K562 (cell line): Measurements from ENCODE around the gene SPEM3. TPM values are rescaled to one million over a fixed set of nuclear protein-coding genes. Genes with fewer than 3 reads are reported as not detected.

Experiments
- CREM ChIP-seq: IDR thresholded peaks from 2 replicates; pipeline ENCODE4 v1.6.1; 2014; ENCODE audit warnings: antibody characterized with exemption, low read depth
- HMGN3 ChIP-seq: IDR thresholded peaks from 2 replicates; pipeline ENCODE4 v1.6.1; 2011; ENCODE audit warnings: borderline replicate concordance, low read depth, mild to moderate bottlenecking, mixed read lengths, low read length; ENCODE audit not compliant: insufficient read length; ENCODE audit errors: extremely low read depth
- MTF1 ChIP-seq: fragments of 250-450 bp; sonication (Bioruptor Pico); IDR thresholded peaks from 2 replicates; pipeline ENCODE4 v1.9.0; 2021; ENCODE audit warnings: moderate library complexity, mild to moderate bottlenecking, inconsistent platforms, borderline replicate concordance
- NBN ChIP-seq: fragments of 450-650 bp; IDR thresholded peaks from 2 replicates; pipeline ENCODE4 v1.6.1; 2016; ENCODE audit warnings: low read depth, mild to moderate bottlenecking
- POLR2A ChIP-seq: fragments of 450-650 bp; conservative IDR thresholded peaks from 2 replicates; pipeline ENCODE4 v1.6.1; 2016
- REST ChIP-seq, 2 experiments: fragments of 450-650 bp; formaldehyde crosslinking in 1 of 2; IDR thresholded peaks; 2 replicates each; pipeline versions ENCODE4 v1.4.0 to v1.6.1; 2014 to 2020; ENCODE audit warnings: mild to moderate bottlenecking in 2 of 2, borderline replicate concordance in 1 of 2, low read depth in 1 of 2
- SIN3B ChIP-seq: fragments of 450-650 bp; IDR thresholded peaks from 2 replicates; pipeline ENCODE4 v1.6.1; 2017; ENCODE audit warnings: low read depth, mild to moderate bottlenecking, moderate library complexity
- SMARCB1 ChIP-seq: IDR thresholded peaks from 2 replicates; pipeline ENCODE4 v1.6.1; 2011; ENCODE audit warnings: improper control_type of control experiment, low read depth; ENCODE audit not compliant: insufficient read length
- ZFX ChIP-seq: sonication (generic); formaldehyde crosslinking; IDR thresholded peaks from 2 replicates; pipeline ENCODE4 v1.8.0; 2022; ENCODE audit warnings: mild to moderate bottlenecking, missing genetic modification reagents, moderate library complexity
- polyA plus RNA-seq, 8 experiments: library from polyadenylated mRNA; depleted of rRNA in 4 of 8; stranded (reverse) in 5 of 8; unstranded in 3 of 8; fragments of >200 nt; fragmentation: Nextera tagmentation in 2 of 8; fragmentation: Illumina TruSeq in 1 of 8; extraction: Ambion mirVana in 2 of 8; extraction: Trizol in 1 of 8; gene quantifications; 2 replicates each; pipeline versions ENCODE4 v1.2.1 to v1.2.3, GENCODE V29; 2011 to 2014; ENCODE audit warnings: inconsistent platforms in 1 of 8, missing spikeins in 1 of 8
- total RNA-seq, 7 experiments: library from RNA; depleted of rRNA in 6 of 7; stranded (reverse); fragments of >200 nt in 6 of 7; fragmentation: Illumina TruSeq in 2 of 7; extraction: Trizol in 2 of 7; gene quantifications; 2 replicates each; pipeline versions ENCODE4 v1.2.1 to v1.2.3, GENCODE V29; 2011 to 2021; ENCODE audit warnings: low replicate concordance in 1 of 7
- TF ChIP-seq, protein P1 (sequence below): sonication (generic); formaldehyde crosslinking; IDR thresholded peaks from 2 replicates; pipeline ENCODE4 v1.8.0; 2022; ENCODE audit warnings: mild to moderate bottlenecking, missing genetic modification reagents
- TF ChIP-seq, protein P2 (sequence below): fragments of 200-800 bp; sonication (Bioruptor generic); IDR thresholded peaks from 2 replicates; pipeline ENCODE4 v1.6.1; 2017; ENCODE audit warnings: missing genetic modification characterization, missing compliant biosample characterization

The SPEM3 gene
- total and polyA plus RNA-seq, 9 of the 15 experiments (the other 6 are each of a cell fraction or from before 2014, with no cell fraction given): not detected

DNA sequence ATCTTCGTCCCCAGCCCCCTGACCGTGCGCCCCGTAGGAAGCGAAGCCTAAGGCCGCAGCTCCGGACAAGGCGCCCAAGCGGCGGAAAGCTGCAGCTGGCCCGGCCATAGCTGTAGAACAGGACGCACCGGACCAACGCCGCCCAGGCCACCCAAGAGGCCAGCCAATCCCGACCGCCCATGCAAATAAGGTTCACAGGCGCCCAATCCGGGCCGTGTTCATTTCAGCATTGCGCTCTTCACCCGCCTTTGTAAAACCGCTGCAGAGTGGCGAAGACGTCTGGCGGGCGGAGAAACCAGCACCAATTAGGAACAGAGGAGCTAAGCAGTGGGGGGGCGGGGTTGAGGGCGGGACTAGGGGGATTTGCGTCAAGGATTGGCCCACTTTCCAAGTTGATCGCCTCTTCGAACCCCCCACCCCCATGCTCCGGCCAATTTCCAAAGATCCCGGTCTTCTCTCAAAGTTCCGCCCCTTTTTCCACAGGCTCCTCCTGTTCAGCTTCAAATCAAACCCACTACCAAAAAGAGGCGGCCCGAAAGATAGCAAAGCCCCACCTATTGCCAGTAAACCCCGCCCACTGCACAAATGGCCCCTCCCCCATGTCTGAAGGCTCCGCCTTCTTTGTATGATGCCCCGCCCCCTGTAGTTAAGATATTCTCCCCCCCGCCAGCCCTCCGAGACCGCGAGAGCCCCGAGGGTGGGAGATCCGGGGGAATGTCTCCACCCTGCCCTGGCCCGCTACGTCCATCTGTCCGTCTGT, 24.5 kb upstream of the SPEM3 start, which contains the start of gene TMEM256 (continued):
- TF ChIP-seq REST (IDR thresholded peaks at IDR 0.05; ENCODE audit: borderline replicate concordance) (no peak), REST (CRISPR knock-in tag; IDR thresholded peaks at IDR 0.05; ENCODE audit: low read depth) (no peak), CREM (0 out of 2 replicates have a peak, but pooled peaks have one; percentile 44), MTF1 (no peak), ZFX (CRISPR knock-in tag) (peak; percentile 80), SIN3B (peak; percentile 87), POLR2A (peak; percentile 86), HMGN3 (peak; percentile 52), NBN (no peak), SMARCB1 (no peak)
- TF ChIP-seq, protein P1, sequence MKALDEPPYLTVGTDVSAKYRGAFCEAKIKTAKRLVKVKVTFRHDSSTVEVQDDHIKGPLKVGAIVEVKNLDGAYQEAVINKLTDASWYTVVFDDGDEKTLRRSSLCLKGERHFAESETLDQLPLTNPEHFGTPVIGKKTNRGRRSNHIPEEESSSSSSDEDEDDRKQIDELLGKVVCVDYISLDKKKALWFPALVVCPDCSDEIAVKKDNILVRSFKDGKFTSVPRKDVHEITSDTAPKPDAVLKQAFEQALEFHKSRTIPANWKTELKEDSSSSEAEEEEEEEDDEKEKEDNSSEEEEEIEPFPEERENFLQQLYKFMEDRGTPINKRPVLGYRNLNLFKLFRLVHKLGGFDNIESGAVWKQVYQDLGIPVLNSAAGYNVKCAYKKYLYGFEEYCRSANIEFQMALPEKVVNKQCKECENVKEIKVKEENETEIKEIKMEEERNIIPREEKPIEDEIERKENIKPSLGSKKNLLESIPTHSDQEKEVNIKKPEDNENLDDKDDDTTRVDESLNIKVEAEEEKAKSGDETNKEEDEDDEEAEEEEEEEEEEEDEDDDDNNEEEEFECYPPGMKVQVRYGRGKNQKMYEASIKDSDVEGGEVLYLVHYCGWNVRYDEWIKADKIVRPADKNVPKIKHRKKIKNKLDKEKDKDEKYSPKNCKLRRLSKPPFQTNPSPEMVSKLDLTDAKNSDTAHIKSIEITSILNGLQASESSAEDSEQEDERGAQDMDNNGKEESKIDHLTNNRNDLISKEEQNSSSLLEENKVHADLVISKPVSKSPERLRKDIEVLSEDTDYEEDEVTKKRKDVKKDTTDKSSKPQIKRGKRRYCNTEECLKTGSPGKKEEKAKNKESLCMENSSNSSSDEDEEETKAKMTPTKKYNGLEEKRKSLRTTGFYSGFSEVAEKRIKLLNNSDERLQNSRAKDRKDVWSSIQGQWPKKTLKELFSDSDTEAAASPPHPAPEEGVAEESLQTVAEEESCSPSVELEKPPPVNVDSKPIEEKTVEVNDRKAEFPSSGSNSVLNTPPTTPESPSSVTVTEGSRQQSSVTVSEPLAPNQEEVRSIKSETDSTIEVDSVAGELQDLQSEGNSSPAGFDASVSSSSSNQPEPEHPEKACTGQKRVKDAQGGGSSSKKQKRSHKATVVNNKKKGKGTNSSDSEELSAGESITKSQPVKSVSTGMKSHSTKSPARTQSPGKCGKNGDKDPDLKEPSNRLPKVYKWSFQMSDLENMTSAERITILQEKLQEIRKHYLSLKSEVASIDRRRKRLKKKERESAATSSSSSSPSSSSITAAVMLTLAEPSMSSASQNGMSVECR: peak; percentile 76
- TF ChIP-seq, protein P2, sequence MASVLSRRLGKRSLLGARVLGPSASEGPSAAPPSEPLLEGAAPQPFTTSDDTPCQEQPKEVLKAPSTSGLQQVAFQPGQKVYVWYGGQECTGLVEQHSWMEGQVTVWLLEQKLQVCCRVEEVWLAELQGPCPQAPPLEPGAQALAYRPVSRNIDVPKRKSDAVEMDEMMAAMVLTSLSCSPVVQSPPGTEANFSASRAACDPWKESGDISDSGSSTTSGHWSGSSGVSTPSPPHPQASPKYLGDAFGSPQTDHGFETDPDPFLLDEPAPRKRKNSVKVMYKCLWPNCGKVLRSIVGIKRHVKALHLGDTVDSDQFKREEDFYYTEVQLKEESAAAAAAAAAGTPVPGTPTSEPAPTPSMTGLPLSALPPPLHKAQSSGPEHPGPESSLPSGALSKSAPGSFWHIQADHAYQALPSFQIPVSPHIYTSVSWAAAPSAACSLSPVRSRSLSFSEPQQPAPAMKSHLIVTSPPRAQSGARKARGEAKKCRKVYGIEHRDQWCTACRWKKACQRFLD (CRISPR knock-in tag): no peak
